Thymus (tissue), 11 donors: ENCODE measurements around the gene GRIK3. TPM values are rescaled to one million over a fixed set of nuclear protein-coding genes. Genes with fewer than 3 reads are reported as not detected.
"Not testable (repeated sequence)": the region's sequence is repeated elsewhere in the genome, so short reads cannot be mapped to it uniquely, and the experiment has no call there.

Experiments used
- DNase-seq, 9 donors: peaks; one replicate each; pipeline ENCODE4 v3.0.0-alpha.2; 2013; ENCODE audit warnings: low spot score in 9 of 9, low read depth in 6 of 9, missing footprints in 1 of 9
- H3K27ac ChIP-seq, 2 donors: one replicate each; pipeline ENCODE4 v1.5.1; 2013; ENCODE audit warnings: control low read depth in 1 of 2, low read depth in 1 of 2, low read length in 1 of 2, mild to moderate bottlenecking in 1 of 2, moderate library complexity in 1 of 2
- H3K27me3 ChIP-seq, 2 donors: one replicate each; pipeline ENCODE4 v1.5.1; 2013; ENCODE audit warnings: low read length in 1 of 2; ENCODE audit not compliant: control insufficient read depth in 2 of 2, insufficient read depth in 1 of 2
- H3K36me3 ChIP-seq, 2 donors: one replicate each; pipeline ENCODE4 v1.5.1; 2013; ENCODE audit warnings: low read length in 1 of 2, mild to moderate bottlenecking in 1 of 2, moderate library complexity in 1 of 2; ENCODE audit not compliant: control insufficient read depth in 2 of 2, insufficient read depth in 2 of 2
- H3K4me1 ChIP-seq, 2 donors: one replicate each; pipeline ENCODE4 v1.5.1; 2013; ENCODE audit warnings: low read length in 2 of 2; ENCODE audit not compliant: control insufficient read depth in 2 of 2, insufficient read depth in 2 of 2
- H3K4me3 ChIP-seq, 2 donors: one replicate each; pipeline ENCODE4 v1.5.1; 2013; ENCODE audit warnings: low read length in 2 of 2, control low read depth in 1 of 2, mild to moderate bottlenecking in 1 of 2
- H3K9me3 ChIP-seq, 2 donors: one replicate each; pipeline ENCODE4 v1.5.1; 2013; ENCODE audit warnings: low read length in 1 of 2, mild to moderate bottlenecking in 1 of 2; ENCODE audit not compliant: control insufficient read depth in 2 of 2, insufficient read depth in 1 of 2
- WGBS: extraction: QIAGEN DNeasy Blood & Tissue Kit; methylation state at CpG from one replicate; pipeline ENCODE4 v1.1.7; 2013; 5-methylcytosine and 5-hydroxymethylcytosine counted together
- polyA plus RNA-seq: library from polyadenylated mRNA; stranded (reverse); fragments of 200-250 nt; gene quantifications from one replicate; pipeline ENCODE4 v1.2.3, GENCODE V29; 2013
- total RNA-seq: library from RNA; stranded (reverse); fragments of 120-200 nt; gene quantifications from one replicate; pipeline ENCODE4 v1.2.4, GENCODE V29; 2013
- donor health status: healthy.

The GRIK3 gene
- total and polyA plus RNA-seq, 2 donors: 0.05 to 0.16 TPM

DNA sequence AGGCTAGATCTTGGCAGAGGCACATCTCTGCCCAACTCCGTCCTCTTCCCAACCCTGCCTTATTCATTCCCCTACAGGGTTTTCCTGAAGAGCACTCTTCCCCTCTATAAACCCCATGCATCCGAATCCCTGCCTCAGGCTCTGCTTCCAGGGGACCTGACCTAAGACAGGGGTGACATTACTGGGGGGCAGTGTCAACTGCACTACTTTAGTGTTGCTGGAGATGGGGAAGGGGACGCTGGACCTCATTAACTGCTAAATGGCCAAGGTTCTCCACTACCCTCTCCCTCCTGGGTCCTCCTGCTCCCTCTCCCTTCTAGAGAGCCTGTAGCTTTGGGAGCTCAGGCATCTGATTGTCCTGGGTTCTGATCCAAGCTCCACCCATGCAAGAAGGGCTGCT is 126.2 kb downstream of the GRIK3 start:
- WGBS: 81% methylated on average over 3 of the region's 3 CpGs
- no peaks in the 10 kb centered on the region for H3K4me1 ChIP-seq
- H3K27me3 ChIP-seq: no peaks in the 10 kb centered on the region
- no peaks in the 10 kb centered on the region for H3K36me3 ChIP-seq
- H3K27ac ChIP-seq: no peak overlapping the region
- no peak overlapping the region for H3K4me3 ChIP-seq
- H3K9me3 ChIP-seq: no peaks in the 10 kb centered on the region
- no peak for DNase-seq

DNA sequence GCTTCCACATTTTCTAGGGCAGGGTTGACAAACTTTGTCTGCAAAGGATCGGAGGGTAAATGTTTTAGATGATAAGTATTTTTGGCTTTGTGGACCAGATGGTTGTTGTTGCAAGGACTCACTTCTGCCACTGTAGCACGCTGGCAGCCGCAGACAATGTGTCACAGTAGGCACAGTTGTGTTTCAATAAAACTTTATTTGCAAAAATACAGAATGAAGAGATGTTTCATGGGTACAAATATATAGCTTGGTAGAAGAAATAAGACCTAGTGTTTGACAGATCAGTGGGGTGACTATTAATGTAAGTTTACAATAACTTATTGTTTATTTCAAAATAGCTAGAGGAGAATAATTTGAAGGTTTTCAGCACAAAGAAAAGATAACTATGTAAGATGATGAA is 127.8 kb downstream of the GRIK3 start:
- no peak for DNase-seq
- Histone ChIP-seq H3K4me1 (no peaks in the 10 kb centered on the region), H3K4me3 (no peak overlapping the region), H3K27me3 (no peaks in the 10 kb centered on the region), H3K36me3 (no peaks in the 10 kb centered on the region), H3K9me3 (no peaks in the 10 kb centered on the region), H3K27ac (no peak overlapping the region)
- WGBS: 77% methylated on average over 3 of the region's 3 CpGs

DNA sequence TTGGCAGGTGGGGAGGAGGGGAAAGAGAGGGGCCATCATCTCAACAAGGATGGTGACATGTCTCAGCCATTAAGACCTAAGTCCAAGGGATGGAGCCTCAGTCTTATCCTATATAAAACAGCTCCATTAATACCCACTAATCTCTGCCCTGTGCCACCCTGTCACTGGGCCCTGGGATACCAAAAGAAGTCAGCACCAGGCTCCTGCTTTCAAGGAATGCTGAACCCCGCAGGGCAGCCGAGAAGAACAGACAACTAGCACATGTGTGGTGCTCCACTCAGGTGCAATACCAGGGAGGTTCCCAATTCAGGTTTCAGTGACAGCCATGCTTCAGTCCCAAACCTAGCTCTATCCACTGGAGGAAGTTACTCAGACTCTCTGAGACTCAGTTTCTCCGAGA is 128.4 kb downstream of the GRIK3 start:
- DNase-seq: no peak
- no peaks in the 10 kb centered on the region for H3K9me3 ChIP-seq
- WGBS: 84% methylated on average over 3 of the region's 3 CpGs
- no peaks in the 10 kb centered on the region for H3K4me1 ChIP-seq
- H3K36me3 ChIP-seq: no peaks in the 10 kb centered on the region
- no peak overlapping the region for H3K4me3 ChIP-seq
- H3K27me3 ChIP-seq: no peaks in the 10 kb centered on the region
- H3K27ac ChIP-seq: no peak overlapping the region

DNA sequence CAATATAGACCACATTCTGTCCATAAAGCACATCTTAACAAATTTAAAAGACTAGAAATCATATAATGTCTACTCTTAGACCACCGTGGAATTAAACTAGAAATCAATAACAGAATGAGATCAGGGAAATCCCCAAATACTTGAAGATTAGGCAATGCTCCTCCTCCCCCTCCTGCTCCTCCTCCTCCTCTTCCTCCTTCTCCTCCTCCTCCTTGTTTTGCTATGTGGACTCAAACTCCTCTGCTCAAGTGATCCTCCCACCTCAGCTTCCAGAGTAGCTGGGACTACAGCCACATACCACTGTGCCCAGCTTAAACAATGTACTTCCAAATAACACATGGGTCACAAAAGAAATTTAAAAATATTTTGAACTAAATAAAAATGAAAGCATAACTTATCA is 134.2 kb downstream of the GRIK3 start:
- Histone ChIP-seq H3K27me3 (no peaks in the 10 kb centered on the region), H3K4me1 (no peaks in the 10 kb centered on the region), H3K27ac (no peak overlapping the region), H3K9me3 (no peaks in the 10 kb centered on the region), H3K4me3 (no peak overlapping the region), H3K36me3 (no peaks in the 10 kb centered on the region)
- WGBS: 90% methylated on average over 1 of the region's 1 CpG
- no peak for DNase-seq

DNA sequence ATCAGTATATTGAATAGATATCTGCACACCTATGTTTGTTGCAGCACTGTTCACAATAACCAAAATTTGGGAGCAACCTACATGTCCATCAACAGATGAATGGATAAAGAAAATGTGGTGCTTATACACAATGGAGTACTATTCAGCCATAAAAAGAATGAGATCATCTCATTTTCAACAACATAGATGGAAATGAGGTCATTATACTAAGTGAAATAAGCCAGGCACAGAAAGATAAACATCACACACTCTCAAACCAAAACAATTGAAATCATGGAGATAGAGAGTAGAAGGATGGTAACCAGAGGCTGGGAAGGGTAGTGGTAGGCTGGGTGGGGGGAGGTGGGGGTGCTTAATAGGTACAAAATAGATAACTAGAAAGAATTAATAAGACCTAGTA is 136.5 kb downstream of the GRIK3 start:
- H3K36me3 ChIP-seq, DNase-seq, H3K9me3 ChIP-seq, H3K27ac ChIP-seq, H3K4me3 ChIP-seq, H3K27me3 ChIP-seq, H3K4me1 ChIP-seq: not testable (repeated sequence)

DNA sequence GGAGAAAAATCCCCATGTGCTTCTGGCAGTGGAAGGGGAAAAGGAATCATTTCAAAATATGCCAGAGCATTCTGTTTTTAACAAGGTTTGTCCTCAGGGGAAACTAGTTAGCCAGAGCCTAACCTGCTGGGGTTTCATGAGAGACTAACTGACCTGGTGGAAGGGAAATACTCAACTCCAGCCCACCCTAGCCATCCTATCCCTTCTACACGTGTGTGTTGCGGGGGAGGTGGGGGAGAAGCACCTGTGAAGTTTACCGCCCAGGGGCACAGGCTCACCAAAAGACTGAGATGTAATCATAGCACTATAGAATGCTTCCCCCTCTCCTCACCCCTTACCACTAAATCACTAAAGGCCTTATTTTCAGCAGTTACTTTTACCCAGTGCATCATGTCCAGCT is 139.5 kb downstream of the GRIK3 start:
- no peak for DNase-seq
- 69% methylated on average over 3 of the region's 3 CpGs for WGBS
- H3K4me3 ChIP-seq: no peak overlapping the region
- no peaks in the 10 kb centered on the region for H3K36me3 ChIP-seq
- H3K4me1 ChIP-seq: no peaks in the 10 kb centered on the region
- H3K27me3 ChIP-seq: no peaks in the 10 kb centered on the region
- H3K27ac ChIP-seq: no peak overlapping the region
- H3K9me3 ChIP-seq: no peaks in the 10 kb centered on the region

DNA sequence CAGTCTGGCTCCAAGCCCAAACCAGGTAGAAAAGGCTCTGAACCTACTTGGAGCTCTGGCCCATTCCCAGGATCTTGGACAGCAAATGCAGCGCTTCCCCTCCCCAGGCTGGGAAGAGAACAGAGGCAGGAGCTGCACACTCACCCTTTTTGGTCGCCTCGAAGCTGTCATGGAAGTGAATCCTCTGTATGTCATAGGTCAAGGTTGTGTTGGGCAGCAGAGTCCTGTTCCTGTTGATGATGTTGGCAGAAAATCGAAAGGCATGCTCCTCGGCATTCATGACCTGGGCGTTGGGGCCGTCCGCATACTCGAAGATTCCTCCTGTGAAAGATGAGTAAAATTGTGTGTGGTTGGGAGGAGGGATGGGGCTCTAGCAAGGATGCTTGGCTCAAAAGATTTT is 143.5 kb downstream of the GRIK3 start:
- H3K4me1 ChIP-seq: no peaks in the 10 kb centered on the region
- H3K4me3 ChIP-seq: no peak overlapping the region
- WGBS: 83% methylated on average over 9 of the region's 9 CpGs
- H3K36me3 ChIP-seq: no peaks in the 10 kb centered on the region
- no peak for DNase-seq
- H3K27ac ChIP-seq: no peak overlapping the region
- H3K9me3 ChIP-seq: no peaks in the 10 kb centered on the region
- no peaks in the 10 kb centered on the region for H3K27me3 ChIP-seq

DNA sequence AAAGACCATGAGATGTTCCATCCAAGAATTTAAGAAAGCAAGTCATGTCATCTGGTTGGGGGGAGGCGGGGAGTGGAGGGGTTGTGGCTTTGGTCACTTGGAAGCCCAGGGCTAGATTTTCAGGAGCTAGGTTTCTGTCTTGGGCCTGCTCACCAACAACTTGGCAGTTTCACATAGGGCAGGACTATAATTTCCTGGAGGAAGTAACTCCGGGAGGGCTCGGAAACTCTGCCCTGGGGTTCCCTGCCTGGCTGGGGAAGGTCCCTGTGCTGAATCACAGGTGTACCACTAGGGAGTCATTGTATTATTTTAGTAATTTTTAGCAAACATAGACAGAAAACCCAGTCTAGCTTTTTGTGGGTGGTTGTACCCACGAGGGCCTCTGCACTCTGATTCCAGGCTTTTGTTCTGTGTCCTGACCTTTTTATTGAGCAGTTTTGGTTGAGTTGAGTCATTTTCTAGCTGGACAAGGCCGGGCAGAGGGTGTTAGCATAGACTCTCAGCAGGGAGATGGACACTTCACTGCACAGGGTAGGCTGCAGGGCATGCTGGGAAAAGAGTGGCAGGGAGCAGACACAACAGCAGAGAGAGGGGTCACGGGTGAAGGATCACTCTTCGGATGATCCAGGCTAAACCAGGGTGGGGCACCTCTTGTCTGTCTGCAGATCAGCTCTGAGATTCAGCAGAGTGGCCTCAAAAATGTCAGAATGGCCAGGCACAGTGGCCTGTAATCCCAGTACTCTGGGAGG is 144.7 kb downstream of the GRIK3 start:
- WGBS: 73% methylated on average over 7 of the region's 7 CpGs
- DNase-seq: no peak
- no peaks in the 10 kb centered on the region for H3K36me3 ChIP-seq
- no peaks in the 10 kb centered on the region for H3K9me3 ChIP-seq
- H3K4me1 ChIP-seq: no peaks in the 10 kb centered on the region
- H3K27me3 ChIP-seq: no peaks in the 10 kb centered on the region
- no peak overlapping the region for H3K27ac ChIP-seq
- H3K4me3 ChIP-seq: no peak overlapping the region

DNA sequence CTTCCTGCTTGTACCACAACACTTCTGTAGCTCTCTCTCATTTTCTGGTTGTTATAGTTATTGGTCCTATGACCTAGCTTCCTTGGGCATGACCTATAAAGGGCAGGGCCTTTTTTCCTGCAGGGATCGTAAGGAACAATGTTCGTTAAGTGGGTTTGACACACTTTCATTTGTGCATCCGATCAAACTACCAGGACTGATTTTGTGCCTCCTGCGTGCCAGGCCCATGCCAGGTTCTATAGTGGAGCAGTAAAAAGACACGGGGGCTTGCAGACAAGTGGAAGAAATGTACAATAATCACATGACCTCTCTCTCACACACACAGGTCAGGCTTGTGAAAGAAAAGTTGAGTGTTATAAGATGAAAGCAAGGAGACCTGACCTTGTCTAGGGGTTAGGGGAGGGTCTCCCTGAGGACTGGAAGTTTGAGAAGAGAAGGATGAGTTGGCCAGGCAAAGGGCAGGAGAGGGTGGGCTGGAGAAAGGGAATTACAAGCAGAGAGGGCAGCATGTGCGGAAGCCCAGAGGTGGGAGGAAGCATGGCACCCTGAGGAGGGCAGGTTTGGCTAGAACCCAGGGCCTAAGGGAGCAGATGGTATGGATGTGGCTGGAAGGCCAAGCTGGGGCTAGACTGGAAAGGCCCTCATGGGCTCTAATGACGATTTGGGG is 145.4 kb downstream of the GRIK3 start:
- no peaks in the 10 kb centered on the region for H3K27me3 ChIP-seq
- H3K9me3 ChIP-seq: no peaks in the 10 kb centered on the region
- no peak overlapping the region for H3K27ac ChIP-seq
- no peak overlapping the region for H3K4me3 ChIP-seq
- no peak for DNase-seq
- no peaks in the 10 kb centered on the region for H3K4me1 ChIP-seq
- H3K36me3 ChIP-seq: no peaks in the 10 kb centered on the region
- 92% methylated on average over 7 of the region's 7 CpGs for WGBS
